OCI-LY1 (cell line): Measurements from ENCODE around the gene TRAK1.

Source experiments
- H2AFZ ChIP-seq: fragments of 200-600 bp; sonication (generic), shearing (Covaris generic); 2 replicates; pipeline ENCODE4 v1.6.0; 2014; ENCODE audit warnings: antibody characterized with exemption, mild to moderate bottlenecking, low read length
- H3F3A ChIP-seq: fragments of 200-600 bp; sonication (generic), shearing (Covaris generic); 2 replicates; pipeline ENCODE4 v1.6.0; 2014; ENCODE audit warnings: mild to moderate bottlenecking, antibody characterized with exemption, low read length, moderate library complexity; ENCODE audit not compliant: insufficient read depth
- H3K27ac ChIP-seq: fragments of 200-600 bp; sonication (generic); 2 replicates; pipeline ENCODE4 v1.5.1; 2014; ENCODE audit warnings: low read length, mixed run types, mild to moderate bottlenecking, low read depth; ENCODE audit not compliant: poor library complexity, severe bottlenecking
- H3K27me3 ChIP-seq: fragments of 200-600 bp; sonication (generic); 2 replicates; pipeline ENCODE4 v1.6.0; 2014; ENCODE audit warnings: antibody characterized with exemption, mild to moderate bottlenecking, low read length, moderate library complexity; ENCODE audit not compliant: insufficient read depth
- H3K36me3 ChIP-seq: fragments of 200-600 bp; sonication (generic); 2 replicates; pipeline ENCODE4 v1.6.1; 2014; ENCODE audit warnings: mild to moderate bottlenecking, antibody characterized with exemption, low read length, moderate library complexity, mixed read lengths; ENCODE audit not compliant: insufficient read depth
- H3K4me1 ChIP-seq: fragments of 200-600 bp; sonication (generic); 2 replicates; pipeline ENCODE4 v1.5.1; 2014; ENCODE audit warnings: mild to moderate bottlenecking, low read length, moderate library complexity; ENCODE audit not compliant: insufficient read depth, severe bottlenecking
- H3K4me2 ChIP-seq: fragments of 200-600 bp; sonication (generic), shearing (Covaris generic); 2 replicates; pipeline ENCODE4 v1.6.1; 2014; ENCODE audit warnings: low read length
- H3K4me3 ChIP-seq: fragments of 200-600 bp; sonication (generic); 2 replicates; pipeline ENCODE4 v1.5.1; 2014; ENCODE audit warnings: low read length, low read depth, mild to moderate bottlenecking, mixed read lengths; ENCODE audit not compliant: poor library complexity, severe bottlenecking
- H3K79me2 ChIP-seq: fragments of 200-600 bp; shearing (Covaris generic); 2 replicates; pipeline ENCODE4 v1.6.1; 2016; ENCODE audit warnings: mixed run types, low read length, mixed read lengths; ENCODE audit not compliant: insufficient read depth
- H3K9ac ChIP-seq: fragments of 200-600 bp; sonication (generic), shearing (Covaris generic); 2 replicates; pipeline ENCODE4 v1.6.1; 2014; ENCODE audit warnings: mild to moderate bottlenecking, low read length, mixed read lengths
- H3K9me2 ChIP-seq: fragments of 200-600 bp; sonication (generic), shearing (Covaris generic); 2 replicates; pipeline ENCODE4 v1.6.1; 2014; ENCODE audit warnings: low read depth, mild to moderate bottlenecking, low read length, mixed read lengths
- H3K9me3 ChIP-seq: fragments of 200-600 bp; shearing (Covaris generic); 2 replicates; pipeline ENCODE4 v1.6.1; 2014; ENCODE audit warnings: low read length, mixed read lengths
- H4K20me1 ChIP-seq: fragments of 200-600 bp; sonication (generic), shearing (Covaris generic); 2 replicates; pipeline ENCODE4 v1.6.0; 2016; ENCODE audit warnings: mild to moderate bottlenecking, low read length; ENCODE audit not compliant: insufficient read depth
- CTCF ChIP-seq: fragments of 200-600 bp; sonication (generic), shearing (Covaris generic); IDR thresholded peaks from 2 replicates; pipeline ENCODE4 v1.5.1; 2017; ENCODE audit warnings: mild to moderate bottlenecking, antibody characterized with exemption, low read length, moderate library complexity, mixed read lengths
- EZH2 ChIP-seq: fragments of 200-600 bp; sonication (generic), shearing (Covaris generic); IDR thresholded peaks from 2 replicates; pipeline ENCODE4 v1.8.0; 2017; ENCODE audit warnings: borderline replicate concordance, mixed run types, mild to moderate bottlenecking, antibody characterized with exemption, low read length, moderate library complexity, mixed read lengths

The TRAK1 gene, protein sequence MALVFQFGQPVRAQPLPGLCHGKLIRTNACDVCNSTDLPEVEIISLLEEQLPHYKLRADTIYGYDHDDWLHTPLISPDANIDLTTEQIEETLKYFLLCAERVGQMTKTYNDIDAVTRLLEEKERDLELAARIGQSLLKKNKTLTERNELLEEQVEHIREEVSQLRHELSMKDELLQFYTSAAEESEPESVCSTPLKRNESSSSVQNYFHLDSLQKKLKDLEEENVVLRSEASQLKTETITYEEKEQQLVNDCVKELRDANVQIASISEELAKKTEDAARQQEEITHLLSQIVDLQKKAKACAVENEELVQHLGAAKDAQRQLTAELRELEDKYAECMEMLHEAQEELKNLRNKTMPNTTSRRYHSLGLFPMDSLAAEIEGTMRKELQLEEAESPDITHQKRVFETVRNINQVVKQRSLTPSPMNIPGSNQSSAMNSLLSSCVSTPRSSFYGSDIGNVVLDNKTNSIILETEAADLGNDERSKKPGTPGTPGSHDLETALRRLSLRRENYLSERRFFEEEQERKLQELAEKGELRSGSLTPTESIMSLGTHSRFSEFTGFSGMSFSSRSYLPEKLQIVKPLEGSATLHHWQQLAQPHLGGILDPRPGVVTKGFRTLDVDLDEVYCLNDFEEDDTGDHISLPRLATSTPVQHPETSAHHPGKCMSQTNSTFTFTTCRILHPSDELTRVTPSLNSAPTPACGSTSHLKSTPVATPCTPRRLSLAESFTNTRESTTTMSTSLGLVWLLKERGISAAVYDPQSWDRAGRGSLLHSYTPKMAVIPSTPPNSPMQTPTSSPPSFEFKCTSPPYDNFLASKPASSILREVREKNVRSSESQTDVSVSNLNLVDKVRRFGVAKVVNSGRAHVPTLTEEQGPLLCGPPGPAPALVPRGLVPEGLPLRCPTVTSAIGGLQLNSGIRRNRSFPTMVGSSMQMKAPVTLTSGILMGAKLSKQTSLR

DNA sequence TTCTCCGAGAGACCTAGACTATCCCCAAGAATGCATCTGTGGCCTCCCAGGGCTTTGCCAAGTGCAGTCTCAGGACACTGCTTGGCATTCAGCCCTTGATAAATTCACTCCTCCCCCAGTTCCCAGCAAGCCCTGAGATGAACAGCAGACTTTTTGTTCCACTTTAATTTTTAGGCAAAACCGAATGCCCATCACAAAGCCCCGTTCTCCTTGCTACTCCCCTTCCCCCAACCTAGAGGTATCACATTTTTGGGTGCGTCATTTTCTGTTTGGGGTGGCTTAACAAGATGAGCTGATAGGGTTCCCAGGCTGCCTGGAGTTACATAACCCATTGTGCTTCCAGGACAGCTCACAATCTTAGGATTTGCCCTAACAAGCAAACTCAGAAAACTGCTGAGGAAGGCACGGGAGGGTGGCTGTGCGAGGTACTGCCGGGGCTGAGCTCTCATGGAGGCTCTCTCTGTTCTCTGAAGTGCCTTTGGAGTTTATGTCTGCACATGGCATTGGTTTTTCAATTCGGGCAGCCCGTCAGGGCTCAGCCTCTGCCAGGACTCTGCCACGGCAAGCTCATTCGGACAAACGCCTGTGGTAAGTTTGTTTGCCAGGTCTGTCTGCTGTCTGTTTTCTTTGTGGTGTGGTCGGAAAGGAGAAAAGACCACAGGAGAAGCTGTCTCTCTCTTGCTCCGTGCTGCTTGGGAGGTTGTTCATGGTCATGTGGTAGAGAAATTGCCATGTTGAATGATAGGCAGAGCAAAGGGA, at the start of gene TRAK1:
Gene TRAK1, plus strand, starts transcription at position 385 of the 759 bp plus-strand sequence. Its CDS starts 113 bp downstream, at position 498.
- TF ChIP-seq CTCF (no peak), EZH2 (no peak)
- H3K4me3 ChIP-seq = no peak within 1 kb of the TSS
- H3F3A ChIP-seq = no peaks in the 10 kb centered on the region
- H2AFZ ChIP-seq = no peak within 1 kb of the TSS
- peaks cover 31% of the 10 kb centered on the region for H3K4me1 ChIP-seq
- no peaks in the 10 kb centered on the region for H3K27me3 ChIP-seq
- no peaks in the 10 kb centered on the region for H3K9me2 ChIP-seq
- H4K20me1 ChIP-seq = no peaks in the 10 kb centered on the region
- H3K27ac ChIP-seq = peak within 1 kb of the TSS; percentile 50
- H3K9me3 ChIP-seq = no peaks in the 10 kb centered on the region
- H3K79me2 ChIP-seq = no peaks in the 10 kb centered on the region
- H3K4me2 ChIP-seq = no peak within 1 kb of the TSS
- H3K36me3 ChIP-seq = peaks cover 72% of the 10 kb centered on the region
- H3K9ac ChIP-seq = no peak within 1 kb of the TSS

- no peak overlapping the region for H3K9ac ChIP-seq
- no peaks in the 10 kb centered on the region for H3K9me3 ChIP-seq
- no peaks in the 10 kb centered on the region; the same call in 1 of the 2 replicates for H3F3A ChIP-seq
- H2AFZ ChIP-seq = no peak overlapping the region
- no peaks in the 10 kb centered on the region for H3K27me3 ChIP-seq
- peaks cover 12% of the 10 kb centered on the region; the same call in 1 of the 2 replicates for H3K36me3 ChIP-seq
- no peaks in the 10 kb centered on the region for H3K9me2 ChIP-seq
- H3K27ac ChIP-seq = peak overlapping the region; percentile 53
- peaks cover 92% of the 10 kb centered on the region for H3K79me2 ChIP-seq
- no peak for TF ChIP-seq EZH2
- TF ChIP-seq CTCF = no peak
- H4K20me1 ChIP-seq = no peaks in the 10 kb centered on the region
- peaks cover 70% of the 10 kb centered on the region for H3K4me1 ChIP-seq
- no peak overlapping the region for H3K4me3 ChIP-seq
- H3K4me2 ChIP-seq = no peak overlapping the region; the same call in 1 of the 2 replicates
Observed at GRCh38 chr3:42042747-42043098, 48.4 kb upstream of the TRAK1 start.
